Trophoblast cell (in vitro differentiated cells and primary cell): ENCODE results near the gene COL5A1.
A peak's percentile ranks its signal among the peaks of the same experiment; 100 is the strongest.
"Not testable (repeated sequence)": the region's sequence is repeated elsewhere in the genome, so short reads cannot be mapped to it uniquely, and the experiment has no call there.

ENCODE experiments used
- DNase-seq, 2 donors: peaks; one replicate each; pipeline ENCODE4 v3.0.0-alpha.2; 2016
- H2AFZ ChIP-seq: 2 replicates; pipeline ENCODE4 v1.6.1; 2013; ENCODE audit warnings: low read length, moderate library complexity, mild to moderate bottlenecking; ENCODE audit not compliant: insufficient read depth, poor library complexity
- H2AK5ac ChIP-seq: 2 replicates; pipeline ENCODE4 v1.6.1; 2013; ENCODE audit warnings: mild to moderate bottlenecking, low read length
- H2BK120ac ChIP-seq: 2 replicates; pipeline ENCODE4 v1.6.1; 2013; ENCODE audit warnings: low read length, mild to moderate bottlenecking, moderate library complexity; ENCODE audit not compliant: insufficient read depth, poor library complexity
- H2BK12ac ChIP-seq: 2 replicates; pipeline ENCODE4 v1.6.1; 2013; ENCODE audit warnings: mild to moderate bottlenecking, low read length, moderate library complexity
- H2BK5ac ChIP-seq: 2 replicates; pipeline ENCODE4 v1.6.1; 2013; ENCODE audit warnings: low read length, low read depth, moderate library complexity, mild to moderate bottlenecking; ENCODE audit not compliant: poor library complexity
- H3K14ac ChIP-seq: 2 replicates; pipeline ENCODE4 v1.6.1; 2013; ENCODE audit warnings: mild to moderate bottlenecking, low read length
- H3K18ac ChIP-seq: 2 replicates; pipeline ENCODE4 v1.6.1; 2013; ENCODE audit warnings: mild to moderate bottlenecking, low read length
- H3K23ac ChIP-seq: 2 replicates; pipeline ENCODE4 v1.6.1; 2013; ENCODE audit warnings: low read length
- H3K27ac ChIP-seq: 2 replicates; pipeline ENCODE4 v1.5.1; 2013; ENCODE audit warnings: low read depth, mild to moderate bottlenecking, inconsistent platforms, low read length, moderate library complexity
- H3K27me3 ChIP-seq: 2 replicates; pipeline ENCODE4 v1.6.1; 2013; ENCODE audit warnings: inconsistent platforms, mild to moderate bottlenecking, low read length, moderate library complexity; ENCODE audit not compliant: insufficient read depth
- H3K36me3 ChIP-seq, 2 experiments: 1 replicate in 1 of 2; 2 replicates in 1 of 2; pipeline ENCODE4 v1.6.1; 2013; ENCODE audit warnings: low read length in 2 of 2, mild to moderate bottlenecking in 2 of 2, moderate library complexity in 1 of 2; ENCODE audit not compliant: insufficient read depth in 2 of 2, control insufficient read depth in 1 of 2
- H3K4ac ChIP-seq: 2 replicates; pipeline ENCODE4 v1.6.1; 2013; ENCODE audit warnings: low read depth, mild to moderate bottlenecking, low read length, moderate library complexity
- H3K4me1 ChIP-seq, 2 experiments: 1 replicate in 1 of 2; 2 replicates in 1 of 2; pipeline ENCODE4 v1.6.1; 2013; ENCODE audit warnings: low read length in 2 of 2, mild to moderate bottlenecking in 2 of 2, moderate library complexity in 1 of 2; ENCODE audit not compliant: insufficient read depth in 2 of 2, control insufficient read depth in 1 of 2
- H3K4me2 ChIP-seq: 2 replicates; pipeline ENCODE4 v1.6.1; 2013; ENCODE audit warnings: inconsistent platforms, mild to moderate bottlenecking, low read length, moderate library complexity
- H3K4me3 ChIP-seq: 2 replicates; pipeline ENCODE4 v1.5.1; 2013; ENCODE audit warnings: mild to moderate bottlenecking, low read depth, low read length, inconsistent platforms
- H3K79me1 ChIP-seq: one replicate; pipeline ENCODE4 v1.6.1; 2013; ENCODE audit warnings: low read length
- H3K79me2 ChIP-seq: 2 replicates; pipeline ENCODE4 v1.6.1; 2013; ENCODE audit warnings: low read length, mild to moderate bottlenecking; ENCODE audit not compliant: control insufficient read depth, insufficient read depth, poor library complexity
- H3K9ac ChIP-seq: 2 replicates; pipeline ENCODE4 v1.6.1; 2013; ENCODE audit warnings: mild to moderate bottlenecking, low read length
- H3K9me3 ChIP-seq: 2 replicates; pipeline ENCODE4 v1.6.1; 2013; ENCODE audit warnings: low read depth, mild to moderate bottlenecking, control low read depth, inconsistent platforms, low read length; ENCODE audit not compliant: insufficient read depth
- H4K12ac ChIP-seq: 2 replicates; pipeline ENCODE4 v1.6.1; 2013; ENCODE audit warnings: low read depth, mild to moderate bottlenecking, low read length, moderate library complexity
- H4K8ac ChIP-seq: 2 replicates; pipeline ENCODE4 v1.6.1; 2013; ENCODE audit warnings: low read depth, mild to moderate bottlenecking, low read length, moderate library complexity
- H4K91ac ChIP-seq: one replicate; pipeline ENCODE4 v1.6.1; 2013; ENCODE audit warnings: low read depth, mild to moderate bottlenecking, low read length, moderate library complexity
- WGBS: extraction: QIAGEN DNeasy Blood & Tissue Kit; methylation state at CpG from one replicate; pipeline ENCODE4 v1.1.7; 2013; ENCODE audit warnings: missing lambda C conversion rate; ENCODE audit not compliant: insufficient read length, insufficient coverage; ENCODE audit errors: extremely low coverage; 5-methylcytosine and 5-hydroxymethylcytosine counted together

The COL5A1 gene

GRCh38 chr9:134712926-134713325 is 71.3 kb downstream of the COL5A1 start:
- Histone ChIP-seq H3K79me1 (no peaks in the 10 kb centered on the region), H4K91ac (no peak overlapping the region), H3K27me3 (no peaks in the 10 kb centered on the region), H2AK5ac (no peak overlapping the region), H2BK12ac (no peak overlapping the region), H3K79me2 (no peaks in the 10 kb centered on the region), H3K14ac (no peak overlapping the region), H2AFZ (no peak overlapping the region), H3K4me2 (no peak overlapping the region), H3K4ac (peak overlapping the region; percentile 8), H2BK120ac (no peak overlapping the region), H3K18ac (peak overlapping the region; percentile 30), H3K9me3 (peaks cover 14% of the 10 kb centered on the region), H3K23ac (no peak overlapping the region), H3K9ac (no peak overlapping the region), H3K4me3 (no peak overlapping the region), H4K8ac (no peak overlapping the region), H2BK5ac (no peak overlapping the region), H4K12ac (no peak overlapping the region), H3K36me3 (peaks cover 74 to 77% of the 10 kb centered on the region in 2 experiments), H3K27ac (no peak overlapping the region), H3K4me1 (no peaks in the 10 kb centered on the region)
- no CpG with 5 or more reads among the region's 10 CpGs for WGBS
- no peak for DNase-seq

- H3K4me2 ChIP-seq, H2AK5ac ChIP-seq, DNase-seq, H3K4me3 ChIP-seq, H3K27ac ChIP-seq, H3K79me2 ChIP-seq, H4K12ac ChIP-seq, H3K27me3 ChIP-seq, H3K4me1 ChIP-seq, H3K4ac ChIP-seq, H2BK5ac ChIP-seq, H3K23ac ChIP-seq, H3K14ac ChIP-seq, H3K18ac ChIP-seq, H4K8ac ChIP-seq, H3K9ac ChIP-seq, H2BK120ac ChIP-seq, H3K79me1 ChIP-seq, H2AFZ ChIP-seq, H4K91ac ChIP-seq, H2BK12ac ChIP-seq: not testable (repeated sequence)
- WGBS = no CpG with 5 or more reads among the region's 5 CpGs
- Histone ChIP-seq H3K9me3 (peaks cover 14% of the 10 kb centered on the region), H3K36me3 (peaks cover 76 to 80% of the 10 kb centered on the region in 2 experiments)
Observed at GRCh38 chr9:134715536-134715935, 73.9 kb downstream of the COL5A1 start.

- Histone ChIP-seq H3K27me3 (no peaks in the 10 kb centered on the region), H2BK12ac (no peak overlapping the region), H3K79me2 (no peaks in the 10 kb centered on the region), H3K4me1 (no peaks in the 10 kb centered on the region), H3K27ac (no peak overlapping the region), H3K23ac (no peak overlapping the region), H2BK5ac (no peak overlapping the region), H4K91ac (no peak overlapping the region), H3K4me3 (no peak overlapping the region), H3K18ac (no peak overlapping the region), H2BK120ac (no peak overlapping the region), H3K14ac (no peak overlapping the region), H4K8ac (no peak overlapping the region), H3K4ac (no peak overlapping the region), H3K9me3 (peaks cover 14% of the 10 kb centered on the region), H3K9ac (no peak overlapping the region), H4K12ac (no peak overlapping the region), H3K79me1 (no peaks in the 10 kb centered on the region), H2AFZ (no peak overlapping the region), H2AK5ac (no peak overlapping the region), H3K4me2 (no peak overlapping the region), H3K36me3 (peaks cover 78 to 83% of the 10 kb centered on the region in 2 experiments)
- no CpG with 5 or more reads among the region's 8 CpGs for WGBS
- DNase-seq = no peak
Observed at GRCh38 chr9:134716067-134716466, 74.5 kb downstream of the COL5A1 start.

- no peak overlapping the region for H4K12ac ChIP-seq
- no peak overlapping the region for H3K4me2 ChIP-seq
- H3K23ac ChIP-seq = no peak overlapping the region
- no peaks in the 10 kb centered on the region for H3K79me1 ChIP-seq
- no peaks in the 10 kb centered on the region for H3K79me2 ChIP-seq
- no peak overlapping the region for H2BK12ac ChIP-seq
- H3K4me3 ChIP-seq = no peak overlapping the region
- no peak overlapping the region for H3K27ac ChIP-seq
- no peak overlapping the region for H2AFZ ChIP-seq
- H4K8ac ChIP-seq = no peak overlapping the region
- no peak overlapping the region for H2BK120ac ChIP-seq
- WGBS = no CpG with 5 or more reads among the region's 20 CpGs
- H2BK5ac ChIP-seq = no peak overlapping the region
- no peak overlapping the region for H2AK5ac ChIP-seq
- H3K18ac ChIP-seq = no peak overlapping the region
- H3K36me3 ChIP-seq = peaks cover 81 to 85% of the 10 kb centered on the region in 2 experiments
- no peak overlapping the region for H3K14ac ChIP-seq
- no peaks in the 10 kb centered on the region for H3K27me3 ChIP-seq
- H3K4me1 ChIP-seq = no peaks in the 10 kb centered on the region
- H3K9me3 ChIP-seq = peaks cover 12% of the 10 kb centered on the region
- no peak overlapping the region for H4K91ac ChIP-seq
- no peak overlapping the region for H3K9ac ChIP-seq
- no peak for DNase-seq
- no peak overlapping the region for H3K4ac ChIP-seq
Observed at GRCh38 chr9:134717056-134717455, 75.5 kb downstream of the COL5A1 start.
